ENCODE data around the gene GLIS2.

Gene GLIS2

DNA sequence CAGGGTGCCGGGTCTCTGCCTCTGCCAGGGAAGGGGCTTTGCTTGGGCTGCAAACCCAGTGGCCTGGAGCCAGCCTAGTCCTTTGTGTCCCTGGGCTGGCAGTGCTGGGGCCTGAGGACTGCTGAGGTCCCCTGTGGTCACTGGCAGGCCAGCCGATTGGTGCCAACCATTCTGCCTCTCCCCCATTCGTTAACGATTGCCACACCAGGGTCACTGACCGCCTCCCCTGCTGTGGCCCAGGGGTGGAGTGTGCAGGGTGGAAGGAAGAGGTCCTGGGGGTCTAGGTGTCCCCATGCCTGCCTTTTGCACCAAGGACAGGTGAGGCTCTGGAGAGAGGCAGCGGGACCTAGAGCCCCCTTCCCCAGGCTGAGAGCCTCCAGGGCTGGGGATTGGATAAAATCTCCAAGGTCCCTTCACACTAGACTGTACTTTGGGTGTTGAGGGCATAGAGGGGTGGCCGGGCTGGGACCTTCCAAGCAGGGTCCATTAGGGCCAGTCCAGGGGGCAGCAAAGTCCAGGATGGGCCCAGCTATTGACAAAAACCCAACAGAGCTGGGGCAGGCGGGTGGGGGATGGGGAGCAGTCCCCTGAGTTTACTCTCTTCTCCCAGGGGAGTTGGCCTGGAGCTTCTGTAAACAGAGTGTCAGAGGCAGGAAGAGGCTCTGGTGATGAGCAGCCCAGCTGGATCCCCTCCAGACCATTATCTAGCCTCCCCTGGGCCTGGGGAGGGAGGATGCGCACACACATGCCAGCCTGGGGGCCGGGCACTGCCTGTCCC, 56.9 kb downstream of the GLIS2 start:
- no peak for DNase-seq

- DNase-seq = no peak
These were observed 57.6 kb downstream of the GLIS2 start for GRCh38 chr16:4373356-4373908.

DNA sequence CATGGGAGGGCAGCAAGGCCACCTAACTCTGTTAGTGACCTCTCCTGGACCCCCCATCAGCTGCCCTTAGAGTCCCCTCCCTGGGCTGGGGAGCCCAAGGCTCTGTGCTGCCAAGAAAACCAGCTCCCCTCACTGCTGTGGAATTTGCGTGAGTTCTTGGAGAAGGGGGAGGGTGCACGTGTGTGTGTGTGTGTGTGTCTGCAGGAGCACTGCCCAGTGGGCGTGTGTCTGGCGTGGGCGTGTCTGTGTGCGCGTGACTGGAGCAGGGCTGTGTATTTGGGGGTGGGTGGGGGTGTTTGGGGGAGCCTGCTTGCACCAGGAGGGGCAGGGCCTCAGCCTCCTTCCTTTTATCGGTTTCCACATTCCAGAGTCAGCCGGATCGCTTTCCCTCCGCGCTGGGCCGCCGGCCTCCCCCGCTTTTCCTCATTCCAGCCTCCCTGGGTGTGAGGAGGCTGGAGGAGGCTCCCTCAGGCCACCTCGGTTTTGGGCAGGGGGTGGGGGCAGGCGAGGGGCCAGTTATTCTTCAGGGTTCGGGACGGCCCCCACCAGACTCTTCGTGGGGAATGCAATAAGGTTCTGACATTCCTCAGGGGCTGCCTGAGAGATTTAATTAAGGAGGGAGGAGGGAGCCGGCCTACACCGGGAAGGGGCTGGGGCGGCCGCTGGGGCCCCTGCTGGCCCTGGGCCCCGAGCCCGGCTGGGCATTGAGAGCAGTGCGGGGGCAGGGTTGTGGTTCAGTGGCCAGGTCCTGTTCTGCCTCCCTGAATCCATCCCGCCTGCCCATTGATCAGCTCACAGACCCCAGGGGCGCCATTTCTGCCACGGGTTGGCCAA, 58.3 kb downstream of the GLIS2 start:
- DNase-seq = no peak

DNA sequence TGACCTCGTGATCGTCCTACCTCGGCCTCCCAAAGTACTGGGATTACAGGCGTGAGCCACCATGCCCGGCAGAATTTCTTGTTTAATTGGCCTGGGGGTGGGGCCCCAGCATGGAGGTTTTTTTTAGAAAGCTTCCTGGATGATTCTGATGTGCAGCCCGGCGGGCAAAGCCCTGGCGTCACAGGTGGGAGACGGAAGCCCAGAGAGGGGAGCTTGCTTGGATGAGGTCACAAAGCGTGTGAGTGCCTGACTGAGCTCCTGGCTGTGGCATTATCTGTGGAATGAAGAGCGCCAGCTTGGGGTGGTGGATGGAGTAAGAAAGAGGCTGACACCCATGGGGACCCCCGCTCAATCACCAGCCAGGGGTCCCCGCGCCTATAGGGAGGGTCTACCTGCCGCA, 59.9 kb downstream of the GLIS2 start:
- no peak for DNase-seq

DNA sequence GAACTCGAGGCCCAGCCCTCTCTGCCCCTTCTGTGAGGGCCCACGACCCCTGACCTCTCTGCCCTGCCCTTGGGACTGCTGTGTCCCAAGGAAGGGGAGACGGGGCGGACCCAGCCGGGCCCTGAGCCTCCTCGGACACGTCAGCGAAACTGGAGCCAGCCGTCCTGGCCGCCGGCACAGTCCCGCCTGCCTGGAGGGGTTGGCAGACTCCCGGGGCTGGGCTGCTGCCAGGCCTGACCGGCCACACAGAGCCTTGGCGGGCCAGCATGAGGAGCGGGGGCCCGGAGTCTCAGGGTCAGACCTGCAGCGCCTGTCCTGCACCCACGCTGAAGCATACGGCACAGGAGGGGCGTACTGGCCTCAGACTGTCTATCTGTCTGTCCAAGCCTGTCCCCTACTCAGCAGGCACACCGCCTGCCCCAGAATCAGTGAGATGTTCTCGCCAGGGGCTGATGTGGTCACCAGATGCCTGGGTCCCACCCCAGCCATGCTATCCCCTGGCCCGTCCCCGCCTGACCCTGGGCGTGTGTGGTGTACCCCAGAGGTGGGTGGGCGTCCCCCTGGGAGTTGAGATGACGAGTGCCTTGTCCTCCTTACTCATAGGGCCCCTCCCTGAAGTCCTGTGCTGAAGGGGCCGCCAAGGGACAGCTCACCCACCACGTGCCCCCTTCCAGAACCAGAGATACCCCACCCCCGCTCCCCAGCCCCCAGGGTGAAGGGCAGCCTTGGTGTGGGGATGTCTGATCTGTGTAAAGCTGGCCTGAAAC, 60.4 kb downstream of the GLIS2 start:
- DNase-seq = no peak

DNA sequence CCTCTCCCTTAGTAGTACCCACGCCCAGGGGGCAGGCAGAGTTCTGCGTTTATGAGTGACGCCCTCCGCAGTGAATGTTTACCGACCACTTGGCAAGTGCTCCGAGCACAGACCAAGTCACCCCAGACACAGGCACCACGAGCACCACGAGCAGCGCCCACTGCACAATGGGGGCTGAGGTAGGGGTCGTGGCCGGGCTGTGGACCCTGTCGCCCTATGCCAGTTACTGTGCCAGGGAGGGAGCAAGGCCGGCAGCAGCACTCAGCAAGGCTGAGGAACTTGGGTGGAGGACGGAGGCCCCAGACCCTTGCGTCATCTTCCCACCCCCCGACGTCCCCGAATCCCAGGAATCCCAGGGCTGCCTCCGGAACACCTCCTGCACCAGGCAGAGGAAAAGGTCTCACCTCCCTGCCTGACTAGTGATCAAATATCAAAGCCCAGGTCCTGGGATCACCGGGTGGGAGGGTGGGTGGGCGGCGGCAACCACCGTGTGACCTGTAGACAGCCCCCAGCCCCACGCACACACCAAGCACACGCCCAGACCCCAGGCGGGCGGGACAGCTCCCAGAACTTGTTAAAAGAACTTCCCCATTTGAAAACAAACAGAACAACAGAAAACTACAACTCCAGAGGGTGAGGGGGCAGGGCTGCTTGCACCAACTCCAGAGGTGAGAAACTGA, 61.2 kb downstream of the GLIS2 start:
- no peak for DNase-seq

DNA sequence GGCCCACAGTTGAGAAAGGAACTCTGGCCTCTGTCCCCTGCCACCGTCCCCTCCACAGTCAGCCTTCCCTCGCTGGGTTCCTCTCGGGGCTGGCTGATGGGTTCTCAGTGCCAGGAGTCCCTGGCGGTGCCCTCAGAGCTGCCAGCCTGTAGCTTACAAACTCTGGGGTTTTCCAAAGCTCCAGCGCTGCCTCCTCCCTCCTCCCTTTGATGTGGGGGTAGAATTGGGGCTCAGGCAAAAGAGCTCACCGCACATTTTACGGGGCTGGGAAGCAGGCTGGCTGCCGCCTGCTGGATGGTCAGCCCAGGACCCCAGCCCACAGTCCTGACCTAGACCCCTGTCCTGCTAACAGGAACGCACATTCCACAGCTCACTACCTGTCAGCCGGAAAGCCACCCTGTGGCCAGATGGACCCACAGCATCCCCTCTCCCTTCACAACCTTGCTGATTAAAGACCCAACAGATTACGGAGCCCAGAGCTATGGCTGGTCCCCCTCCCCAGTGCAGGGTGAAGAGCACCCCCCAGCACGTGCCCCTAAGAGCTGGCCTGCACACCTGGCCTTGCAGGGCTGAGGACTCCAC, 61.8 kb downstream of the GLIS2 start:
- DNase-seq = no peak

DNA sequence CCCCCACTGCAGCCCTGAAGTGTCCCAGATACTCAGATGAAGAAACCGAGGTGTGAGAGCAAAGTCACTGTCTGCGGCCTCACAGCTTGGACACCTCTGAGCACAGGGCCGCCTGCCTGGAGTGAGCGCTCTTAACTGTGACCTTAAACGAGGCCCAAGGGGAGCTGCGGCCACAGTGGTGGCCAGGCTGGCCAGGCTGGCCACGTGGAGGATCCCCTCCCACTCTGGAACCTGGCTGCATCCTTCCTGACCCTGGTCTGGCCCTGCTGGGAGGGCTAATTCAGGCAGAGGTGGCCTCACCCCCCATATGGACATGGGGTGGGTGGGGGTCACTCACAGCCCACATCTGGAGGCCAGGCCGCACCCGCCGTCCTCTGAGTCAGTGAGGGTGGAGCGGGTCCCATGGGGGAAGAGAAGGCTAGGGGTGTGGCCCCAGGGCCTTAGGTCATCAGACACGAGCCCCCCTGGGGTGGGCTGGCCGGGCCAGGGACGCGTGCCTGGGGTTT, 62.3 kb downstream of the GLIS2 start:
- DNase-seq = no peak

DNA sequence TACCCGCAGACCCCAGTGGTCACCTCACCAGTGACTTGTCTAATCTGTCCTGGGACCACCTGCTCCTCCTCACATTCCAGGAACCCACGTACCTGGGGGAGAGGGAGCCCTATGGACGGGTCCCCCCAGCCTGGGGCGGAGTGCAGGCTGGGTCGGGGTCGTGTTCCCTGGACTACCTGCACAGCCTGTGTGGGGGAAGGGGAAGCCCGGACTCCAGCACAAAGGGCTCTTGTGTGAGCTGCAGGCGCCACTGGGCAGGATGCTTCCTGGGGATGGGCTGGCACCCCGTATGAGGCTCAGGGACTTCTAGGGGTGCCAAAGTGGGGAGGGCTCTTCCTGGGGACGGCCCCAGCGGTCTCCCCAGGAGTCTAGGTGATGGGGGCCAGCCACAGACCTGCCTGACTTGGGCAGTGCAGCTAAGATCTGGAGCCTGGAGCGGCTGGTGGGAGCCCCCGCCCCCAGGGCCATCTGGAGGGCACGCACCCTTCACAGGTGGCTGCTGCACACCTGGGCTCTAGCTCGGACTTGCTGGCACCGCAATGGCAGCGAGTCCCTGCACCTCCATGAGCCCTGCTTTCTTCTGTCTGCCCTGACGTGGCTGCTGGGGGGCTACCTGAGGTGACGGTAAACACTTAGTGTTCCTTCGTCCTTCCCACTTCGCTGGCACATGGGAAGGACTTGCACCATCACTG, 63.3 kb downstream of the GLIS2 start:
- DNase-seq = no peak

DNA sequence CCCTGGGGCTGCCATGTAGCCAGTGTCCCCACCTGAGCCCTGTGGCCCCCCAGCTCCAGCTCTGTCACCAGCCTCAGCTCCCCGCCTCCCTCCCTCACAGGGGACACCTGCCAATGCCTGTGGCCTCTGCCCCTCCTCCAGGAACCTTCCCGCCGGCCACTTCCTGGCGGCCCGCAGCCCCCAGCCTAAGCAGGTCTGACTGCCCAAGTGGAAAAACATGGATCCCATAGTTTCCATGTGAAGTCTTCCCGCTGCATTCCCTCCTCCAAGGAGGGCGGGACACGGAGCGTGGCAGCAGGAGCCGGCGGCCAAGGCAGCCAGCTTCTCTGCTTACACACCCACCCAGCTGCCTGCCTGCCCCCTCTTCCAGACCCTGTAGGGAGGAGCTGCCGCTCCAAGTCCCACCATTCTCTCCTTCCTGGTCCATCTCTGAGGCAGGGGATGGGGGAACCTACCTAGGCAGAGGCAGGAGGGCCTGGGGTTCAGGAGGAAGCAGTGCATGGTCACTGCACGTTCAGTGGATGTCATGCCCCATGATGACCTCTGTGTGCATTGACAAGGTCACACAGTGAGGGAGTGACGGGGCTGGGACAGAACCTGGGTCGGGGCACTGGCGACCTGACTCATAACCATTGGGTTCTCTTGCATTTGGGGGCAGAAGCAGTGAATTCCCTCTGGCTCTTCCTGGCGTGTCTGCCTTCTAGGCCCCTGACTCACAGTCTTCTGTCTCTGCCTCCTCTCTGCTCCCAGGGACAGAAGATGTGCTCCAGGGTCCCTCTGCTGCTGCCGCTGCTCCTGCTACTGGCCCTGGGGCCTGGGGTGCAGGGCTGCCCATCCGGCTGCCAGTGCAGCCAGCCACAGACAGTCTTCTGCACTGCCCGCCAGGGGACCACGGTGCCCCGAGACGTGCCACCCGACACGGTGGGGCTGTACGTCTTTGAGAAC, 64.5 kb downstream of the GLIS2 start:
- DNase-seq = no peak

GRCh38 chr16:4381072-4381934, 65.4 kb downstream of the GLIS2 start:
- no peak for DNase-seq

GRCh38 chr16:4381935-4382794, 66.3 kb downstream of the GLIS2 start:
- DNase-seq = no peak

- no peak for DNase-seq
These were observed 67.0 kb downstream of the GLIS2 start for GRCh38 chr16:4382795-4383357.

DNA sequence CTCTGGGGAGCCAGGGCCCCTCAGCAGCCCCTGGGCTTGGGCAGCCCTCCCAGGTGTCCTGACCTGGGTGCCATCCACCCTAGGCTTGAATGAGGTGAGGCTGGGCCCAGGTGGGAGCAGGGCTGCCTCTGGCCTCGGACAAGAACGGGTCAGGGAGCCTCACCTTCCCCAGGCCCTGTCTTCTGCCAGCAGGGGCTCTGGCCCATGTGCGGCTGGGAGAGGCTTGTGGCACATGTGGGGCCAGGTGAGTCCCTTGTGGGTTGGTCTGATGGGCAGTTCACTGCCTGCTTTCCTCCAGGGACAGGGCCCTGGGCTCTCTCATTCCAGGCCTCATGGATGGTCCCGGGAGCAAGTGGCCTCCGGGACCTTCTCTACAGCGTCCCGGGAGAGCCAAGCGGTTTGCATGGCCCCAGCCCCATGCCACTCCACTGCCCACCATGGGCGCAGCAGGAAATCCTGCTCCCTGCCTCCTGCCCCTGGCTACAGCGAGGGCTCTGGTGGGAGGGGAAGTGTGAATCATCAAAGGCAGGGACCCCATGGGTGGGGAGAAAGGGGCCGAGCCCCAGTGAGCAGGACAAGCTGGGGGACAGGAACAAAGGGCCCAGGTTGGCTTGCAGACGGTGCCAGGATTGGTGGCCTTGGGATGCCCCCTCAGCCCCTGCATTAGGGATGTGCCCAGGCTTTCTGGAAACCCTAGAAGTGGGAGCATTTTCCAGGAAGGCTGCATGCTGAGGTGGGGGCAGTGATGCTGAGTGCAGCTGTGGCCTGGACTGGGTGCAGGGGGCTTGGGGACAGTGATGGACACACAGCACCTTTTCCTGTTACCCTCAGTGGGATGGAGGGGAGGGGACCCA, 68.0 kb downstream of the GLIS2 start:
- no peak for DNase-seq

DNA sequence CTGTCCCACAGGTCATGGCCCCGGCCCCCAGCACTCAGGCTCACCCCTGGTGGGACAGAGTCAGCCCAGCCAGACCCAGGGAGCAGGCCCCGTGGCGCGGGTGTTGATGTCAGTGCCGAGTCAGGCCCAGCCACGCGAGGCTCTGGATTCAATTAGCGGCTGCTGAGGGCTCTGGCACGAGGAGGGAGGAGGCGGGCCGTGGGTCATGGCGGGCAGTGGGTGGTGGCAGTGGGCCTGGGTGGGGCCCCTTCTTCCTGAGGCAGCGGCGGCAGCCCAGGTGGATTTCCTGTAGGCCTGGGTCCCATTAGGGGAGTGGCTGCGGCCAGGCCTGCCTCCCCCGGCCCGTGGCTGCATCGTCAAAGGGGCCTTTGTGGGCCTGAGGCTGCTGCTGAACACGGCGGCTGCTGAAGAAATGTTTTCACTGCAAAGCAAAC, 68.7 kb downstream of the GLIS2 start:
- no peak for DNase-seq

DNA sequence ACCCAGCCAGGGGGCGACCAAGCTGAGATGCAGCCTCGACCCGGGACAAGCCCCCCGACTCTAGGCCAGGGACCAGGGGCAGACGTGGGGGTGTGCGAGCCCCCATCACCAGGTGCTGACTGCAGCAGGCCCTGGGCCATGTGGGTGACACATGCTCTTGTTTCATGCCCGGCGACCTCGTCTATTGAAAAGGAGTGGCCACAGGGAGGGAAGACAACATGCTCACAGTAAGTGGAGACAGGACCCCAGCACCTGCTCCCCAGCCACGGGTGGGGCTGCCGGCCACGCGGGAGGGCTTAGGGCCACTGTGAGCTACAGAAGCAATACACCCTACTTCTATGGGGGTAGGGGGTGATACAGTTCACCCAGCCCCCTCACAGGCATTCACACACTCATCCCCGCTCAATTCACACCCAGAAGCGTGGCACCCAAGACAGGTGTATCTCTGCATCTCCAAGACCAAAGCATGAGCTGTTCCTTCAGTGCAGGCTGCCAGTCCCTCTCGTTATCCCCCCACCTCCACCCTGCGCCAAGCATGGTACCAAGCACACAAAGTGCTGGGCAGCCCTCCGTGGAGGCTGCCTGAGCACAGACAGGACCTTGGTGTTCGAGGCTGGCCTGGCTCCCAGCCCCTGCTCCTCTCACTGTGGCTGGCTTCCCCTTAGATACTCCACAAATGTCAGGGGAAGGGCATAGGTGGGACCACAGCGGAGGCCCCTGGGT, 69.4 kb downstream of the GLIS2 start:
- no peak for DNase-seq
